Esophagus muscularis mucosa (tissue), 4 donors: ENCODE measurements around the gene LZTS2. TPM values are rescaled to one million over a fixed set of nuclear protein-coding genes. Genes with fewer than 3 reads are reported as not detected.
A peak's percentile ranks its signal among the peaks of the same experiment; 100 is the strongest.

ENCODE experiments used
- DNase-seq: peaks from one replicate; pipeline ENCODE4 v3.0.0-alpha.2; 2017; ENCODE audit errors: extremely low spot score
- H3K27ac ChIP-seq, 4 donors: fragments of 200-600 bp; sonication (generic); replicated peaks in 1 of 4; 1 replicate in 3 of 4; 2 replicates in 1 of 4; pipeline ENCODE4 v1.5.1; 2016 to 2019; ENCODE audit warnings: mild to moderate bottlenecking in 1 of 4
- H3K27me3 ChIP-seq, 4 donors: fragments of 200-600 bp; sonication (generic); one replicate each; pipeline versions ENCODE4 v1.5.1 to v1.6.0; 2016 to 2019
- H3K36me3 ChIP-seq, 4 donors: fragments of 200-600 bp; sonication (generic); one replicate each; pipeline ENCODE4 v1.5.1; 2016 to 2019
- H3K4me1 ChIP-seq, 4 donors: fragments of 200-600 bp; sonication (generic); one replicate each; pipeline ENCODE4 v1.5.1; 2016 to 2019
- H3K4me3 ChIP-seq, 4 donors: fragments of 200-600 bp; sonication (generic); 1 replicate in 2 of 4; 2 replicates in 2 of 4; pipeline ENCODE4 v1.5.1; 2016 to 2019; ENCODE audit warnings: mild to moderate bottlenecking in 4 of 4, moderate library complexity in 1 of 4
- H3K9me3 ChIP-seq, 4 donors: fragments of 200-600 bp; sonication (generic); 1 replicate in 3 of 4; 2 replicates in 1 of 4; pipeline ENCODE4 v1.5.1; 2016 to 2019
- CTCF ChIP-seq, 3 experiments: fragments of 200-600 bp in 2 of 3; fragments of 450-650 bp in 1 of 3; sonication (generic) in 2 of 3; IDR thresholded peaks; one replicate each; pipeline ENCODE4 v1.5.1; 2017 to 2019; ENCODE audit warnings: antibody characterized with exemption in 3 of 3, mild to moderate bottlenecking in 2 of 3, moderate library complexity in 1 of 3
- EP300 ChIP-seq: sonication (generic); formaldehyde crosslinking; IDR thresholded peaks from one replicate; pipeline ENCODE4 v1.6.1; 2017; ENCODE audit warnings: antibody characterized with exemption
- POLR2A ChIP-seq: fragments of 450-650 bp; IDR thresholded peaks from one replicate; pipeline ENCODE4 v1.6.1; 2017; ENCODE audit warnings: antibody characterized with exemption, moderate library complexity, mild to moderate bottlenecking, low read depth
- POLR2AphosphoS5 ChIP-seq, 2 donors: sonication (generic); formaldehyde crosslinking; IDR thresholded peaks; one replicate each; pipeline ENCODE4 v1.6.1; 2017; ENCODE audit warnings: antibody characterized with exemption in 2 of 2
- WGBS: methylation state at CpG from one replicate; pipeline ENCODE4 v1.1.5; 2018; 5-methylcytosine and 5-hydroxymethylcytosine counted together
- intact Hi-C: fragments of 100-400 bp; cut with DNase I; formaldehyde crosslinking; loops from one replicate; pipeline ENCODE4 v1.15.1; 2023
- total RNA-seq, 4 donors: library from RNA; depleted of rRNA; stranded (reverse); fragments of >200 nt; gene quantifications; one replicate each; pipeline versions ENCODE4 v1.1.0 to v1.2.1, GENCODE V29; 2016

Gene LZTS2
- total RNA-seq, 4 donors from 2014 or later, result 90.5 to 209 (median 162) TPM

GRCh38 chr10:101015582-101015973 lies 16.0 kb downstream of the LZTS2 start:
- no peak for TF ChIP-seq POLR2A
- TF ChIP-seq POLR2AphosphoS5 (IDR thresholded peaks at IDR 0.05), result no peak
- TF ChIP-seq CTCF (IDR thresholded peaks at IDR 0.05), result no peak
- no peak for TF ChIP-seq EP300
- DNase-seq, result no peak
- intact Hi-C loops, result loop anchor here (10.0 kb wide), 1 partner anchor 51 kb away; the partner anchor contains the start of gene SEMA4G
- no peaks in the 10 kb centered on the region for H3K9me3 ChIP-seq
- 69% methylated on average over 5 of the region's 8 CpGs for WGBS
- no peak overlapping the region for H3K4me3 ChIP-seq
- no peak overlapping the region for H3K27ac ChIP-seq
- peaks cover 0 to 46% (median 3%) of the 10 kb centered on the region in 4 donors for H3K27me3 ChIP-seq
- no peaks in the 10 kb centered on the region for H3K36me3 ChIP-seq
- H3K4me1 ChIP-seq, result peaks cover 32 to 44% (median 42%) of the 10 kb centered on the region in 4 donors

- TF ChIP-seq POLR2A (no peak), CTCF (IDR thresholded peaks at IDR 0.05) (no peak), EP300 (no peak), POLR2AphosphoS5 (IDR thresholded peaks at IDR 0.05) (no peak)
- WGBS, result 71% methylated on average over 5 of the region's 5 CpGs
- Histone ChIP-seq H3K4me3 (no peak overlapping the region), H3K27me3 (peaks cover 0 to 57% (median 3%) of the 10 kb centered on the region in 4 donors), H3K9me3 (no peaks in the 10 kb centered on the region), H3K27ac (no peak overlapping the region), H3K4me1 (peaks cover 29 to 40% (median 39%) of the 10 kb centered on the region in 4 donors), H3K36me3 (no peaks in the 10 kb centered on the region)
- no peak for DNase-seq
- intact Hi-C loops, result loop anchor here (10.0 kb wide), 1 partner anchor 52 kb away; the partner anchor contains the start of gene SEMA4G
Observed at GRCh38 chr10:101016814-101017213, 17.2 kb downstream of the LZTS2 start.

- Histone ChIP-seq H3K9me3 (no peaks in the 10 kb centered on the region), H3K36me3 (no peaks in the 10 kb centered on the region), H3K27me3 (peaks cover 0 to 62% (median 3%) of the 10 kb centered on the region in 4 donors), H3K4me3 (no peak overlapping the region), H3K27ac (peak overlapping the region in 1 of 4 donors; percentile 18), H3K4me1 (peaks cover 18 to 27% (median 25%) of the 10 kb centered on the region in 4 donors)
- DNase-seq, result no peak
- intact Hi-C loops, result loop anchor here (10.0 kb wide), 1 partner anchor 53 kb away; the partner anchor contains the start of gene SEMA4G
- no peak for TF ChIP-seq POLR2A
- WGBS, result 62% methylated on average over 19 of the region's 20 CpGs
Observed at GRCh38 chr10:101018118-101018599, 18.6 kb downstream of the LZTS2 start.

- Histone ChIP-seq H3K4me1 (peaks cover 12 to 20% (median 19%) of the 10 kb centered on the region in 4 donors), H3K9me3 (no peaks in the 10 kb centered on the region), H3K27me3 (peaks cover 0 to 62% (median 3%) of the 10 kb centered on the region in 4 donors), H3K36me3 (no peaks in the 10 kb centered on the region), H3K4me3 (peak overlapping the region in 1 of 4 donors; percentile 14), H3K27ac (peak overlapping the region in 1 of 4 donors; percentile 18)
- WGBS, result 21% methylated on average over 14 of the region's 45 CpGs
- TF ChIP-seq POLR2AphosphoS5 (IDR thresholded peaks at IDR 0.05), result no peak
- TF ChIP-seq CTCF (IDR thresholded peaks at IDR 0.05), result peak; percentile 49 to 75 (median 50)
- intact Hi-C loops, result loop anchor here (10.0 kb wide), 1 partner anchor 54 kb away; the partner anchor contains the start of gene SEMA4G
- no peak for DNase-seq
Observed at GRCh38 chr10:101018600-101019439, 19.2 kb downstream of the LZTS2 start.

GRCh38 chr10:101019440-101019703 lies 19.8 kb downstream of the LZTS2 start:
- no peaks in the 10 kb centered on the region for H3K36me3 ChIP-seq
- intact Hi-C loops, result loop anchor here (10.0 kb wide), 1 partner anchor 55 kb away; the partner anchor contains the start of gene SEMA4G
- no peaks in the 10 kb centered on the region for H3K9me3 ChIP-seq
- H3K4me3 ChIP-seq, result no peak overlapping the region
- peaks cover 0 to 62% (median 3%) of the 10 kb centered on the region in 4 donors for H3K27me3 ChIP-seq
- TF ChIP-seq EP300 (no peak), POLR2A (no peak), CTCF (IDR thresholded peaks at IDR 0.05) (no peak), POLR2AphosphoS5 (IDR thresholded peaks at IDR 0.05) (no peak)
- H3K4me1 ChIP-seq, result peaks cover 7 to 15% (median 13%) of the 10 kb centered on the region in 4 donors
- WGBS, result 43% methylated on average over 2 of the region's 2 CpGs
- DNase-seq, result no peak
- no peak overlapping the region for H3K27ac ChIP-seq
